PC-3 (cell line): ENCODE data around the gene GALK2.

ENCODE experiments used
- EZH2 ChIP-seq: fragments of 300-600 bp; sonication (generic); IDR thresholded peaks from one replicate; pipeline ENCODE4 v1.6.1; 2017; ENCODE audit warnings: antibody characterized with exemption, mild to moderate bottlenecking, low read length; ENCODE audit not compliant: unreplicated experiment
- TF ChIP-seq, protein P1 (sequence below): fragments of 300-600 bp; sonication (generic); conservative IDR thresholded peaks from 2 replicates; pipeline ENCODE4 v1.5.1; 2017; ENCODE audit warnings: antibody characterized with exemption, low read depth, mild to moderate bottlenecking, low read length

DNA sequence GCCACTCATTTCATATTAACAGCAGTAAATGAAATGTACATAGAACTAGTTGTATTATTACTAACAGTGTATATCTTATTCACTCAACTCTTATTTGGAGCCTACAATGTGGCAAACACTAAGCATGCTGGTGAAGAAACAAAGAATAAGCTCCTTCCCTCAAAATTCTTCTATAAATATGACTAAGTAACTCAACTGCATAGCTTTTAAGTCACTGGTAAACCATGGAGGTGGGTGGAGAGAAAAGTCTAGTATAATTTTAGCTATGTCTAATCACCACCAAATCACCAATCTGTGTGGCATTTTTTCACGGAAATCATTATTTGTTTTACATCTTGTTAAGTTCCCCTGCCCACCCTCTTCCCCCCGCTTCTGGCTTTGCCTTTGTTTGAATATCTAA is 32.2 kb upstream of the GALK2 start:
- TF ChIP-seq, protein P1, sequence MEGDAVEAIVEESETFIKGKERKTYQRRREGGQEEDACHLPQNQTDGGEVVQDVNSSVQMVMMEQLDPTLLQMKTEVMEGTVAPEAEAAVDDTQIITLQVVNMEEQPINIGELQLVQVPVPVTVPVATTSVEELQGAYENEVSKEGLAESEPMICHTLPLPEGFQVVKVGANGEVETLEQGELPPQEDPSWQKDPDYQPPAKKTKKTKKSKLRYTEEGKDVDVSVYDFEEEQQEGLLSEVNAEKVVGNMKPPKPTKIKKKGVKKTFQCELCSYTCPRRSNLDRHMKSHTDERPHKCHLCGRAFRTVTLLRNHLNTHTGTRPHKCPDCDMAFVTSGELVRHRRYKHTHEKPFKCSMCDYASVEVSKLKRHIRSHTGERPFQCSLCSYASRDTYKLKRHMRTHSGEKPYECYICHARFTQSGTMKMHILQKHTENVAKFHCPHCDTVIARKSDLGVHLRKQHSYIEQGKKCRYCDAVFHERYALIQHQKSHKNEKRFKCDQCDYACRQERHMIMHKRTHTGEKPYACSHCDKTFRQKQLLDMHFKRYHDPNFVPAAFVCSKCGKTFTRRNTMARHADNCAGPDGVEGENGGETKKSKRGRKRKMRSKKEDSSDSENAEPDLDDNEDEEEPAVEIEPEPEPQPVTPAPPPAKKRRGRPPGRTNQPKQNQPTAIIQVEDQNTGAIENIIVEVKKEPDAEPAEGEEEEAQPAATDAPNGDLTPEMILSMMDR, result no peak
- no peak for TF ChIP-seq EZH2
